HEK293T (cell line): ENCODE data around the gene WWOX.

Experiments
- BHLHE40 ChIP-seq: fragments of 450-650 bp; IDR thresholded peaks from 2 replicates; pipeline ENCODE4 v1.6.1; 2016; ENCODE audit warnings: mild to moderate bottlenecking, moderate library complexity, borderline replicate concordance
- CTBP1 ChIP-seq: fragments of 450-650 bp; IDR thresholded peaks from 2 replicates; pipeline ENCODE4 v1.6.1; 2016; ENCODE audit warnings: borderline replicate concordance
- ELF4 ChIP-seq: fragments of 450-650 bp; IDR thresholded peaks from 2 replicates; pipeline ENCODE4 v1.6.1; 2017; ENCODE audit warnings: antibody characterized with exemption
- FOXK2 ChIP-seq: fragments of 450-650 bp; IDR thresholded peaks from 2 replicates; pipeline ENCODE4 v1.6.1; 2016; ENCODE audit warnings: mild to moderate bottlenecking
- HDGF ChIP-seq: fragments of 450-650 bp; IDR thresholded peaks from 2 replicates; pipeline ENCODE4 v1.6.1; 2017; ENCODE audit warnings: antibody characterized with exemption, borderline replicate concordance
- PKNOX1 ChIP-seq: fragments of 450-650 bp; IDR thresholded peaks from 2 replicates; pipeline ENCODE4 v1.6.1; 2016
- SP1 ChIP-seq: fragments of 450-650 bp; IDR thresholded peaks from 2 replicates; pipeline ENCODE4 v1.6.1; 2017
- TARDBP ChIP-seq: fragments of 450-650 bp; IDR thresholded peaks from 2 replicates; pipeline ENCODE4 v1.6.1; 2016
- ZNF384 ChIP-seq: fragments of 450-650 bp; IDR thresholded peaks from 2 replicates; pipeline ENCODE4 v1.6.1; 2016

- TF ChIP-seq CTBP1 (no peak), BHLHE40 (no peak), TARDBP (no peak), ELF4 (no peak), HDGF (no peak), SP1 (no peak), FOXK2 (no peak), ZNF384 (no peak), PKNOX1 (no peak)
Measured at GRCh38 chr16:78703936-78704335, 604.5 kb downstream of the WWOX start.
